Dedifferentiated amniotic fluid mesenchymal stem cell (primary cell): Measurements from ENCODE around the gene NUDT22.
A peak's percentile ranks its signal among the peaks of the same experiment; 100 is the strongest.
"Not testable (repeated sequence)": the region's sequence is repeated elsewhere in the genome, so short reads cannot be mapped to it uniquely, and the experiment has no call there.

ENCODE experiments used
- DNase-seq: peaks from one replicate; pipeline ENCODE4 v3.0.0-alpha.2; 2016; ENCODE audit errors: extremely low spot score

NUDT22 gene

GRCh38 chr11:64241491-64242374, 15.7 kb downstream of the NUDT22 start:
- no peak for DNase-seq

GRCh38 chr11:64243236-64243854, 17.3 kb downstream of the NUDT22 start:
- no peak for DNase-seq

- no peak for DNase-seq
Measured at GRCh38 chr11:64244107-64244506, 18.0 kb downstream of the NUDT22 start.

- DNase-seq: no peak
Measured at GRCh38 chr11:64244966-64245365, 18.9 kb downstream of the NUDT22 start.

- no peak for DNase-seq
Measured at GRCh38 chr11:64245401-64245796, 19.3 kb downstream of the NUDT22 start.

GRCh38 chr11:64245797-64246620, 19.9 kb downstream of the NUDT22 start:
- DNase-seq: peak; percentile 85

GRCh38 chr11:64246621-64246870, 20.5 kb downstream of the NUDT22 start:
- DNase-seq: not testable (repeated sequence)

- DNase-seq: peak; percentile 71
Measured at GRCh38 chr11:64246871-64247728, 21.0 kb downstream of the NUDT22 start, which contains the start of gene PPP1R14B. PPP1R14B (minus strand) TSS chr11:64246943; CDS start chr11:64246673, 270 bp downstream.

- no peak for DNase-seq
Measured at GRCh38 chr11:64247729-64248531, 21.9 kb downstream of the NUDT22 start.

GRCh38 chr11:64248578-64248977, 22.5 kb downstream of the NUDT22 start:
- no peak for DNase-seq

- no peak for DNase-seq
Measured at GRCh38 chr11:64249038-64249437, 23.0 kb downstream of the NUDT22 start.

- no peak for DNase-seq
Measured at GRCh38 chr11:64249563-64250414, 23.7 kb downstream of the NUDT22 start.

GRCh38 chr11:64250415-64251015, 24.4 kb downstream of the NUDT22 start:
- no peak for DNase-seq

- peak; percentile 31 for DNase-seq
Measured at GRCh38 chr11:64251016-64251752, 25.1 kb downstream of the NUDT22 start, which contains the start of gene PLCB3. PLCB3 (plus strand) TSS chr11:64251530; CDS start chr11:64251650, 120 bp downstream.

GRCh38 chr11:64251753-64252002, 25.6 kb downstream of the NUDT22 start:
- DNase-seq: no peak

- DNase-seq: no peak
Measured at GRCh38 chr11:64252003-64252872, 26.2 kb downstream of the NUDT22 start.

GRCh38 chr11:64253043-64253442, 27.0 kb downstream of the NUDT22 start:
- DNase-seq: no peak

GRCh38 chr11:64253481-64253880, 27.4 kb downstream of the NUDT22 start:
- no peak for DNase-seq
